Pancreas (tissue), 10 donors: ENCODE results near the gene LRRC58. TPM values are rescaled to one million over a fixed set of nuclear protein-coding genes. Genes with fewer than 3 reads are reported as not detected.

Experiments
- ATAC-seq, 4 donors: fragments of 200-7000 bp; cut with Tn5 transposase; one replicate each; pipeline versions ENCODE4 v1.8.0 to v1.9.1; 2020; ENCODE audit warnings: mild to moderate bottlenecking in 4 of 4, moderate library complexity in 4 of 4
- DNase-seq, 6 donors: peaks; one replicate each; pipeline ENCODE4 v3.0.0-alpha.2; 2020
- FAIRE-seq: peaks from 2 replicates; lab custom pipeline; 2012; peaks lifted over from hg19 to GRCh38; lab: Jason Lieb, UNC
- H3K27ac ChIP-seq, 4 donors: fragments of 200-600 bp; sonication (generic); 1 replicate in 3 of 4; 2 replicates in 1 of 4; pipeline versions ENCODE4 v1.5.0 to v1.8.0; 2020
- H3K27me3 ChIP-seq, 4 donors: fragments of 200-600 bp; one replicate each; pipeline ENCODE4 v1.8.0; 2021
- H3K36me3 ChIP-seq, 3 donors: fragments of 200-600 bp; sonication (generic) in 1 of 3; one replicate each; pipeline versions ENCODE4 v1.5.0 to v1.8.0; 2020 to 2021
- H3K4me1 ChIP-seq, 3 donors: fragments of 200-600 bp; one replicate each; pipeline ENCODE4 v1.8.0; 2021
- H3K4me3 ChIP-seq, 4 donors: fragments of 200-600 bp; sonication (generic) in 2 of 4; one replicate each; pipeline versions ENCODE4 v1.5.0 to v1.8.0; 2020 to 2021
- H3K9me3 ChIP-seq, 4 donors: fragments of 200-600 bp; one replicate each; pipeline ENCODE4 v1.8.0; 2021
- WGBS, 2 donors: extraction: QIAGEN DNeasy Blood & Tissue Kit; methylation state at CpG; one replicate each; pipeline ENCODE4 v1.1.7; 2013; 5-methylcytosine and 5-hydroxymethylcytosine counted together
- intact Hi-C, 3 donors: fragments of 100-400 bp; cut with DNase I; formaldehyde crosslinking; loops; one replicate each; pipeline versions ENCODE4 v1.11.1 to v1.14.2; 2022
- polyA plus RNA-seq, 2 donors: library from polyadenylated mRNA; stranded (reverse); fragments of 200-250 nt; gene quantifications; one replicate each; pipeline ENCODE4 v1.2.3, GENCODE V29; 2013
- total RNA-seq, 6 donors: library from RNA; stranded (reverse); fragmentation: NEBNext Ultra II Directional in 4 of 6; extraction: Animal tissue kit (Norgen Biotek cat#: 25700) in 4 of 6; gene quantifications; one replicate each; pipeline versions ENCODE4 v1.2.1 to v1.2.4, GENCODE V29; 2021 to 2023
- TF ChIP-seq, protein P1 (sequence below), 4 donors: fragments of 200-600 bp; sonication (generic) in 3 of 4; IDR thresholded peaks; one replicate each; pipeline versions ENCODE4 v1.5.0 to v1.8.0; 2021; ENCODE audit warnings: antibody characterized with exemption in 4 of 4
- donor health status: healthy with polysubstance abuse.
- donor health status: DM: no; HTN: no; CAD: no; lungs with moderate emphysema.
- donor health status: DM: no; HTN: no; CAD: no.
- donor health status: control.
- donor health status: control.
- donor health status: Bipolar disorder and iron deficiency.
- donor health status: DM: yes; HTN: yes; CAD: no.
- donor health status: DM: no; HTN: no; CAD: no.
- donor health status: DM: no; HTN: no; CAD: no.
- donor health status: DM: yes; HTN: yes; CAD: no.

Gene LRRC58
- total and polyA plus RNA-seq, 8 donors, result 2.3 to 11.5 (median 8.7) TPM

DNA sequence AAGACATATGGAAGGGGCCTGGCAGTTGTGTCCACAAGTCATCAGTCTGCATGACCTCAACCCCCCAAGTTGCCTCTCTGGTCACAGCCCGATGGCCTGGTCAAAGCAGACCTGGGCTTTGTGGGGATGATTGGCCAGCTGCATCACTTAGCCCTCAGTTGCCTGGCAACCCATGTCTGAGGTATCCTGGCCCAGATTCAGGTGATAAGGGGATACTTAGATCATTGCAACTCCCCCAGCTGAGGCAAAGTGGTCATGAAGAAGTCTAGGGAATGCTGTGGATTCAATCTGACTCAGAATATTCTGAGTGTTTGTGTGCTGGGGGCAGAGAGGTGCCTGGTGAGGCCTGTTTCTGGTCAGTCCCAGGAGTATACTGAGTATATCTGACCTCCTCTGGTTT lies 69.1 kb downstream of the LRRC58 start:
- TF ChIP-seq, protein P1, sequence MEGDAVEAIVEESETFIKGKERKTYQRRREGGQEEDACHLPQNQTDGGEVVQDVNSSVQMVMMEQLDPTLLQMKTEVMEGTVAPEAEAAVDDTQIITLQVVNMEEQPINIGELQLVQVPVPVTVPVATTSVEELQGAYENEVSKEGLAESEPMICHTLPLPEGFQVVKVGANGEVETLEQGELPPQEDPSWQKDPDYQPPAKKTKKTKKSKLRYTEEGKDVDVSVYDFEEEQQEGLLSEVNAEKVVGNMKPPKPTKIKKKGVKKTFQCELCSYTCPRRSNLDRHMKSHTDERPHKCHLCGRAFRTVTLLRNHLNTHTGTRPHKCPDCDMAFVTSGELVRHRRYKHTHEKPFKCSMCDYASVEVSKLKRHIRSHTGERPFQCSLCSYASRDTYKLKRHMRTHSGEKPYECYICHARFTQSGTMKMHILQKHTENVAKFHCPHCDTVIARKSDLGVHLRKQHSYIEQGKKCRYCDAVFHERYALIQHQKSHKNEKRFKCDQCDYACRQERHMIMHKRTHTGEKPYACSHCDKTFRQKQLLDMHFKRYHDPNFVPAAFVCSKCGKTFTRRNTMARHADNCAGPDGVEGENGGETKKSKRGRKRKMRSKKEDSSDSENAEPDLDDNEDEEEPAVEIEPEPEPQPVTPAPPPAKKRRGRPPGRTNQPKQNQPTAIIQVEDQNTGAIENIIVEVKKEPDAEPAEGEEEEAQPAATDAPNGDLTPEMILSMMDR (IDR thresholded peaks at IDR 0.05), result no peak
- H3K4me1 ChIP-seq, result no peaks in the 10 kb centered on the region
- WGBS, 2 donors, result 54 to 87% methylated on average over 1 of the region's 1 CpG
- no peak for ATAC-seq
- H3K27ac ChIP-seq, result no peak overlapping the region
- FAIRE-seq, result no peak
- H3K27me3 ChIP-seq, result no peaks in the 10 kb centered on the region
- intact Hi-C loops, result no loop called here
- no peaks in the 10 kb centered on the region for H3K36me3 ChIP-seq
- H3K4me3 ChIP-seq, result no peak overlapping the region
- no peak for DNase-seq
- H3K9me3 ChIP-seq, result no peaks in the 10 kb centered on the region

DNA sequence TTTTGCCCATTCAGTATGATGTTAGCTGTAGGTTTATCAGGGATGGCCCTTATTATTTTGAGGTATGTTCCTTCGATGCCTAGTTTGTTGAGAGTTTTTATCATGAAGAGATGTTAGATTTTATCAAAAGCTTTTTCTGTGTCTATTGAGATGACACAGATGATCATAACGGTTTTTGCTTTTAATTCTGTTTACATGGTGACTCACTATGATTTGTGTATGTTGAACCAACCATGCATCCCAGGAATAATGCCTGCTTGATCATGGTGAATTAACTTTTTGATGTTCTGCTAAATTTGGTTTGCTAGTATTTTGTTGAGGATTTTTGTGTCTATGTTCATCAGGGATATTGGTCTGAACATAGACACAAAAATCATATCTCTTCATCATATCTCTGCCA lies 72.4 kb downstream of the LRRC58 start:
- DNase-seq, result no peak
- no peak overlapping the region for H3K4me3 ChIP-seq
- no peaks in the 10 kb centered on the region for H3K4me1 ChIP-seq
- H3K27me3 ChIP-seq, result no peaks in the 10 kb centered on the region
- ATAC-seq, result no peak
- no peak for FAIRE-seq
- no peaks in the 10 kb centered on the region for H3K36me3 ChIP-seq
- no peaks in the 10 kb centered on the region for H3K9me3 ChIP-seq
- TF ChIP-seq, protein P1 (IDR thresholded peaks at IDR 0.05), result no peak
- intact Hi-C loops, result no loop called here
- no peak overlapping the region for H3K27ac ChIP-seq
- WGBS, 2 donors, result 48 to 70% methylated on average over 2 of the region's 2 CpGs

DNA sequence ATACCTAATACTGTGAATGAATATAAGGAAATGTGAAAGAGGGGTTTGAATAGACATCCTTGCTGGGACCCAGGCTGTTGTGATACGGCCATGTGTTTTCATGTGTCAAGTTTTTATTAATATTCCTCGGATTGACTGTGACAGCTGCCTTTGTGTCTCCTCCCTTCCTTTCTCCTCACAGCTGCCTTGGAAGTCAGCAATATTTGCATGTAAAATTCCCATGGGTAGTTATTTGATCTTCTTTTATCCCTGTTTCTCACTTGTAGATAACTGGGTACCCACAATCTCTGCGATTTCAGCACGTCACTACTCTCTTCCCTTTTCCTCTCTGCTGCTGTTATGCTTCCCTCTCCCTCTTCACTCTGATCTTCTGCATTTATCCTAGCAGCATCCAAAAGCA lies 73.5 kb downstream of the LRRC58 start:
- no peak for DNase-seq
- FAIRE-seq, result no peak
- TF ChIP-seq, protein P1 (IDR thresholded peaks at IDR 0.05), result no peak
- H3K27me3 ChIP-seq, result no peaks in the 10 kb centered on the region
- H3K9me3 ChIP-seq, result no peaks in the 10 kb centered on the region
- no peaks in the 10 kb centered on the region for H3K36me3 ChIP-seq
- H3K4me3 ChIP-seq, result no peak overlapping the region
- ATAC-seq, result no peak
- intact Hi-C loops, result no loop called here
- no peak overlapping the region for H3K27ac ChIP-seq
- H3K4me1 ChIP-seq, result no peaks in the 10 kb centered on the region
- WGBS, 2 donors, result 18 to 28% methylated on average over 4 of the region's 4 CpGs

DNA sequence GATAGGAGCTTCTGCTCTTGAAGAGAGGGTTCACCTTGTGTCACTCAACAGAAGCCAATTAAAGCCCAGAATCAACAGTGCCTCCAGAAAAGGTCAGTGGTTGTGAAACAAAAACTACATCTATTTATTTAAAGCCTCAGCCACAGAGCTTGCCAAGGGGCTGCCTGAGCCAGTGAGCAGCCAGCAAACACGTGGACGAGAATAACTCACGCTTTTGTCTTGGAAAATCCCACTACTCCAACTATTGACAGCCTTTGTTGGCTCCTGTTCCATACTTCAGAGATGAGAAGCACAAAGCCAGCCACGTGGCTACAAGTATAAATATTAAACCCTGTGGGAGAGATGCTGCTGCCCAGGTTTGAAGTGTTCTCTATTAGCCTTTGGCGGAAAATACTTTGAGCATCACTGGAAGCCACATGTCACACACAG lies 74.4 kb downstream of the LRRC58 start:
- DNase-seq (no peak), ATAC-seq (peak; percentile 46 to 83 (median 56)), FAIRE-seq (no peak)
- Histone ChIP-seq H3K9me3 (no peaks in the 10 kb centered on the region), H3K36me3 (no peaks in the 10 kb centered on the region), H3K27me3 (no peaks in the 10 kb centered on the region), H3K4me1 (no peaks in the 10 kb centered on the region), H3K4me3 (no peak overlapping the region), H3K27ac (no peak overlapping the region)
- TF ChIP-seq, protein P1 (IDR thresholded peaks at IDR 0.05), result no peak
- WGBS, 2 donors, result 16 to 19% methylated on average over 5 of the region's 5 CpGs
- intact Hi-C loops, result no loop called here

Other genes with a start within 250 kb of the LRRC58 start
- under 1 TPM in 2 of 6 donors, not detected in 4; 0.09 to 0.16 TPM for gene GPR156, start 64.1 kb downstream of the LRRC58 start, total RNA-seq
- under 1 TPM; 0.05 to 0.08 TPM for gene GPR156, start 64.1 kb downstream of the LRRC58 start, polyA plus RNA-seq
- 100 to 1,000 TPM in 1 of 6 donors, 10 to 100 TPM in 5; 11.1 to 131 (median 44.3) TPM for gene FSTL1, start 101.6 kb upstream of the LRRC58 start, total RNA-seq
- gene FSTL1, start 101.6 kb upstream of the LRRC58 start, polyA plus RNA-seq, result 1 to 10 TPM; 7.3 to 7.9 TPM
- 10 to 100 TPM; 43.0 to 55.2 (median 50.8) TPM for gene NDUFB4, start 247.0 kb upstream of the LRRC58 start, total RNA-seq
- gene NDUFB4, start 247.0 kb upstream of the LRRC58 start, polyA plus RNA-seq, result 100 to 1,000 TPM in 1 of 2 donors, 10 to 100 TPM in 1; 73.2 to 153 TPM